NK-92 (cell line): ENCODE measurements around the gene ERCC6L2.

Source experiments
- DNase-seq: peaks from one replicate; lab custom pipeline; 2025; ENCODE audit not compliant: unreplicated experiment; lab: John Stamatoyannopoulos, UW

Gene ERCC6L2

GRCh38 chr9:95912773-95913172 is 37.3 kb downstream of the ERCC6L2 start:
- no peak for DNase-seq

- DNase-seq: no peak
These were observed 44.5 kb downstream of the ERCC6L2 start for GRCh38 chr9:95920017-95920416.

DNA sequence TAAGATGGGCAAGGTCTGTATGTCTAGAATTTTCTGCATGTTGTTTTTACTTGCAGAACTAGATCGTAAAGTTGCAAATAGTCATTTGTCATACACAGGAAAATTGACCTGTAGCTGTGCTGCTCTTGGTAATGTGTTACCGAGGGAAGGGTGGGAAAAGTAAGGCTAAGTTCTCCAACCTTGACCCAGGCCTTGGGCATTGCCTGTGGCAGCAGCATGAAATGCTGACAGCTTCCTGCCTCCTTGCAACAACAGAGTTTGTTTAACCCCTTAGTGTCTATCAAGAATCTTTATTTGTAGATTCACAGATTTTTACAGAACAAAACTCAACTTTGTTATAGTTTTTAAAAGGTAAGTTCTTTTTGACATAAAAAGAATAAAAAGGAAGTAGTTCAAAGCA is 48.3 kb downstream of the ERCC6L2 start:
- no peak for DNase-seq

GRCh38 chr9:95924987-95925386 is 49.5 kb downstream of the ERCC6L2 start:
- no peak for DNase-seq

GRCh38 chr9:95927271-95928004 is 51.9 kb downstream of the ERCC6L2 start:
- no peak for DNase-seq

- no peak for DNase-seq
These were observed 54.8 kb downstream of the ERCC6L2 start for GRCh38 chr9:95930277-95930676.

DNA sequence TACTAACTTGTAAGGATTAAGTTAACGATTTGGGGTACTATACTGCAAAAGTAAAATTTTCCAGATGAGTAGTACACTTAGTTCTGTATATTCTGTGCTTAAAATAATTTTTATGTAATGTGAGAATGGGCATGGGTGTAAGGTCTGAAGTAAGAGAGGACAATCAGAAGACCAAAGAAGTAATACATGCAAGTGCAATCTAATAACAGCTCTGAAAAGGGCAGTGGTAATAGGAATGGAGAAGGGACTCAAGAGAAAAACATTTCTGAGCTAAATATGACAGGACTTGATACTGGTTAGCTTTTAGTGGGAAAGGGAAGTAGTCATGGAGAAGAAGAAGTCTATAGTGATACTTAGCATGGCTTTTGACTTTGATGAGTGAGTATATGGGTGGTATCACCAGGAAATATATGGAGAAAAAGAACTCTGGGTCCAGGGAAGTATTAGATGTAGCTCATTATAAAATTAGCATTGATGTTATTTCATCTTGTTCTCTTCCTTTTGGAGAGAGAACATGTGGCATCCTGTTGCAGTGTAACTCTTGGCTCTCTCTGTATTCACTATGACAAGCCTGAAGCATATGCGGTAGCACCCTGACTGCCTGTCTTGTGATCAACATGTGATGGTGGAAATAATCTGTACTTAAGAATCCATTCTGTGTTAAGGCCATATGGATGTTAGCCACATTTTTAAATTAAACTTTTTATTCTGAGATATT is 60.5 kb downstream of the ERCC6L2 start:
- DNase-seq: no peak

GRCh38 chr9:95936579-95937075 is 61.1 kb downstream of the ERCC6L2 start:
- no peak for DNase-seq

DNA sequence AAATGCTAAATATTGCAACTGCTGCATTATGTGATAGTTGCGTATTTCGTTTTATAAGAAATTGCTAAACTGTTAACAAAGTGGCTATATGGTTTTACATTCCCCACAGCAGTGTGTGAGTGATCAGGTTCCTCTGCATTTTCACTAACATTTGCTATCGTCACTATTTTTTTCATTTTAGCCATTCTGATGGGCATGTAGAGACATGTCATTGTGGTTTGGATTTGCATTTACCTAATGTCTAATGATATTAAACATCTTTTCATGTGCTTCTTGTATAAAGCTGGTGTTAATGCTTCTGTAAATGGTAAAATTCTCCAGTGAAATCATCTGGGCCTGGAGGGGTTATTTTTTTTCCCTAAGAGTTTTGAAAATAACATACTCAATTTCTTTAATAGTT is 61.6 kb downstream of the ERCC6L2 start:
- DNase-seq: no peak

DNA sequence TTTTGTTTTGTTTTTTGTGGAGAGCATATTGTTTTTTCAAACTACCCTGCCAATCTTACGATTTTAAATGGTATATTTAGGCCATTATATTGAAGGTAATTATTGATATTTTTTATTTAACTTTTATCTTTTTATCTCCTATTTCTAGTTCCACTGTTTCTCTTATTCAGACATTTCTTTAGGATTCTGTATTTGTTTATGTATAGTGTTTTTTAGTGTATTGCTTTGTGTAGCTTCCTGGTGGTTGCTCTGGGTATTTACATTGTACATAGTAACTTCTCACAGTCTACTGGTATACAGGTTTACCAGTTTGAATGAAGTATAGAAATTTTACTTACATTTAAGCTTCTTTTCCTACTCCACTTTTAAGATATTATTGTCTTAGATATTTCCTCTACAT is 63.2 kb downstream of the ERCC6L2 start:
- DNase-seq: no peak

DNA sequence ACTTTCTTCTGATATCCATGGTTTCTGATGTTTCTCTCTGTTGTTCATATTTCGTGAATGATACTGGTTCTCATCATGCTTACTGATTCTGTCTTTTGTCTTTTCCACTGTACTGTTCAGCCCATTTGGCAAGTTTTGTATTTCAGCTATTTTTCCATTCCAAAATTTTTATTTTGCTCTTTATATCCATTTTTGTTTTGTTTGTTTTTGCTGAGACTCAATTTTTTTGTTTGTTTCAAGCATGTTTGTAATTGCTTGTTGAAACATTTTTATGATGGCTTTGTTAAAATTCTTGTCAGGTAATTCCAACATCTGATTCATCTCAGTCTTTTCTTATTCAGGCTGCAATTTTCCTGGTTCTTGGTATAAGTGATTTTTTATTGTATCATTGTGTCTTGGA is 64.0 kb downstream of the ERCC6L2 start:
- no peak for DNase-seq

GRCh38 chr9:95940265-95940664 is 64.8 kb downstream of the ERCC6L2 start:
- DNase-seq: no peak

DNA sequence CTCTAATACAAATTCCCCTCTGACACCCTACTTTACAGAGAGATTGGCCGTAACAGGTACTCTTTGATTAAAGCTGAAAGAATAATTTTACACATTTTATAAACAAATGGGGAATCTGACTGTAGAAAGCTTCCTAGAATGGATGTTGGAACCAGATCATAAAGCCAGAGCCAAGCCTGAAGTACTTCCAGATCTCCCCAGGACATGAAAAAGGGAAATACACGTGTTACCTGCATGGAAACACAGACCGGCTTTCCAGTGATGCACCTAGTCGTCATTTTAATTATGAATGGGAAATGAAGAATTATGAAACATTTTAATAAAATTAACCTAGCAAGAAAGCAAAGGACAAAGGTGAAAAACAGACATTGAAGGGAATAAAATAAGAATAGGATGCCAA is 66.5 kb downstream of the ERCC6L2 start:
- no peak for DNase-seq

DNA sequence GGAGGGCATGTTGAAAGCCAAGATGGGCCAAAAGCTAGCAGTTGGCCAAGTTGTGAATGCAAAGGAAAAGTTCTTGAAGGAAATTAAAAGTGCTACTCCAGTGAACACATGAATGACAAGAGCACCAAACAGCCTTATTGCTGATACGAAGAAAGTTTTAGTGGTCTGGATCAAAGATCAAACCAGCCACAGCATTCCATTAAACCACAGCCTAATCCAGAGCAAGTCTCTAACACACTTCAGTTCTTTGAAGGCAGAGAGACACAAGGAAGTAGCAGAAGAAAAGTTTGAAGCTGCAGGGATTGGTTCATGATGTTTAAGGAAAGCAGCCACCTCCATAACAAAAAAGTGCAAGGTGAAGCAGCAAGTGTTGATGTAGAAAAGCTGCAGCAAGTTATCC is 71.6 kb downstream of the ERCC6L2 start:
- DNase-seq: no peak

- DNase-seq: no peak
These were observed 77.0 kb downstream of the ERCC6L2 start for GRCh38 chr9:95952471-95952870.

GRCh38 chr9:95953986-95954385 is 78.5 kb downstream of the ERCC6L2 start:
- no peak for DNase-seq

- DNase-seq: no peak
These were observed 79.4 kb downstream of the ERCC6L2 start for GRCh38 chr9:95954940-95955339.

- DNase-seq: no peak
These were observed 87.4 kb downstream of the ERCC6L2 start for GRCh38 chr9:95962936-95963335.

- no peak for DNase-seq
These were observed 88.2 kb downstream of the ERCC6L2 start for GRCh38 chr9:95963659-95964058.

GRCh38 chr9:95966306-95966705 is 90.8 kb downstream of the ERCC6L2 start:
- no peak for DNase-seq

GRCh38 chr9:95970317-95970716 is 94.8 kb downstream of the ERCC6L2 start:
- DNase-seq: no peak

GRCh38 chr9:95971815-95972214 is 96.3 kb downstream of the ERCC6L2 start:
- DNase-seq: no peak

DNA sequence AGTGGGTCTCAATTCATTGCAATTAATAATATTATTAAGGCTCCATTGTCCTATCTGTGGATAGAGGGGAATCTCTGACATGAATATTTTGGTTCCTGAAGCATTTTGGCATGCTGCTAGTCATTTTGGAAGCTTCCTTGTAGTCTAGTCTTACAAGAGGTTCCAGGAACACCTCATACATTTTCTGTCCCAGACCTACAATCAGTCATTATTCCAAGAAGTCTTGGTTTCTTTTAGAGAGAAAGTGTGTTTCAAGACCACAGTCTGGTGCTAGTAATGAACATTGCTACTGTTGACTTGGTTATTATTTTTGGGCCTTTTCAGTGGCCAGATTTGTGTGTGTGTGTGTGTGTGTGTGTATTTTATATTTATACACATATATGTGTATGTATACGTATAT is 98.9 kb downstream of the ERCC6L2 start:
- DNase-seq: no peak
